ENCODE measurements around the gene TMEM143. TPM values are rescaled to one million over a fixed set of nuclear protein-coding genes. Genes with fewer than 3 reads are reported as not detected.

TMEM143 gene
- total and polyA plus RNA-seq, 4 donors, result 4.1 to 12.3 (median 9.3) TPM

DNA sequence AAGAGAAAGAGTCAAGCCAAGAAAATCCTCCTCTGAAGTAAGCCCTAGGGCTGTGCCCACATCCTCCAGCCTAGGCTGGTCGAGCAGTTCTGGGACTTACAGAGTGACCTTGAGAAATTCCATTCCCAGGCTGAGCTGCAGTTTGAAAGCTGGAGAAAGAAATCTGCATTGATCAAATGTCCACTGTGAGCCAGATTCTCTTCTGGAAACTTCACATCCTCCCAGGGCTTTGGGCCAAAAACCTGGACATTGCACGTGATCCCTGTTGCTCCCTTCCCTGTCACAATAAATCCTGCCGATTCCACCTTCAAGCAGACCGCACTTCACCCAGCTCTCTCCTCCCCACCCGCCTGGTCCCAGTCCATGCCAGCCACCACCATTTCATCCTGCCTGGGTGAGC lies 15.7 kb downstream of the TMEM143 start:
- Histone ChIP-seq H3K36me3 (ENCODE audit: control insufficient read depth in 4 of 4, insufficient read depth in 4 of 4, low read length in 4 of 4) (no peaks in the 10 kb centered on the region), H3K4me1 (ENCODE audit: control insufficient read depth in 5 of 5, insufficient read depth in 5 of 5, low read length in 5 of 5) (peaks cover 0 to 2% (median 0%) of the 10 kb centered on the region in 5 donors), H3K9me3 (ENCODE audit: control insufficient read depth in 4 of 4, insufficient read depth in 3 of 4, low read length in 3 of 4) (no peaks in the 10 kb centered on the region), H3K27ac (ENCODE audit: low read depth in 1 of 2, low read length in 1 of 2) (no peak overlapping the region), H3K27me3 (ENCODE audit: control insufficient read depth in 3 of 3, insufficient read depth in 3 of 3, low read length in 2 of 3) (no peaks in the 10 kb centered on the region), H3K9ac (ENCODE audit: insufficient read depth in 1 of 2, low read length in 2 of 2) (no peak overlapping the region), H3K4me3 (no peak overlapping the region)
- TF ChIP-seq, protein P1, sequence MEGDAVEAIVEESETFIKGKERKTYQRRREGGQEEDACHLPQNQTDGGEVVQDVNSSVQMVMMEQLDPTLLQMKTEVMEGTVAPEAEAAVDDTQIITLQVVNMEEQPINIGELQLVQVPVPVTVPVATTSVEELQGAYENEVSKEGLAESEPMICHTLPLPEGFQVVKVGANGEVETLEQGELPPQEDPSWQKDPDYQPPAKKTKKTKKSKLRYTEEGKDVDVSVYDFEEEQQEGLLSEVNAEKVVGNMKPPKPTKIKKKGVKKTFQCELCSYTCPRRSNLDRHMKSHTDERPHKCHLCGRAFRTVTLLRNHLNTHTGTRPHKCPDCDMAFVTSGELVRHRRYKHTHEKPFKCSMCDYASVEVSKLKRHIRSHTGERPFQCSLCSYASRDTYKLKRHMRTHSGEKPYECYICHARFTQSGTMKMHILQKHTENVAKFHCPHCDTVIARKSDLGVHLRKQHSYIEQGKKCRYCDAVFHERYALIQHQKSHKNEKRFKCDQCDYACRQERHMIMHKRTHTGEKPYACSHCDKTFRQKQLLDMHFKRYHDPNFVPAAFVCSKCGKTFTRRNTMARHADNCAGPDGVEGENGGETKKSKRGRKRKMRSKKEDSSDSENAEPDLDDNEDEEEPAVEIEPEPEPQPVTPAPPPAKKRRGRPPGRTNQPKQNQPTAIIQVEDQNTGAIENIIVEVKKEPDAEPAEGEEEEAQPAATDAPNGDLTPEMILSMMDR (IDR thresholded peaks at IDR 0.05; ENCODE audit: control extremely low read depth, extremely low read depth), result no peak
- DNase-seq (peak in 2 of 3 donors; percentile 24 to 50), ATAC-seq (ENCODE audit: insufficient read depth, low FRiP score) (no peak)
- 62 to 74% methylated on average over 5 of the region's 5 CpGs for WGBS, 2 donors

DNA sequence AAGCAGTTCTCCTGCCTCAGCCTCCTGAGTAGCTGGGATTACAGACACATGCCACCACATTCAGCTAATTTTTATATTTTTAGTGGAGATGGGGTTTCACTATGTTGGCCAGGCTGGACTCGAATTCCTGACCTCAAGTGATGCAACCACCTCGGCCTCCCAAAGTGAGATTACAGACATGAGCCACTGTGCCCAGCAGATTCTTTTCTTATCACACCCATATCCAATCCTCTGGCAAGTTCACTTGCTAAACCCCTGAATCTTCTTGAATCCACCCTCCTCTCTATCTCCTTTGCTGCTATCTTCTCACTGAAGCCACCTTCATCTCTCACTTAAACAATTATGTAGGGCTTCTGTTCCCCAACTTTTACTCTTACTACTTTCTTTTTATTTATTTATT lies 17.5 kb downstream of the TMEM143 start:
- peaks cover 0 to 2% (median 0%) of the 10 kb centered on the region in 5 donors for H3K4me1 ChIP-seq (ENCODE audit: control insufficient read depth in 5 of 5, insufficient read depth in 5 of 5, low read length in 5 of 5)
- H3K9me3 ChIP-seq (ENCODE audit: control insufficient read depth in 4 of 4, insufficient read depth in 3 of 4, low read length in 3 of 4), result no peaks in the 10 kb centered on the region
- H3K27ac ChIP-seq (ENCODE audit: low read depth in 1 of 2, low read length in 1 of 2), result no peak overlapping the region
- no peaks in the 10 kb centered on the region for H3K27me3 ChIP-seq (ENCODE audit: control insufficient read depth in 3 of 3, insufficient read depth in 3 of 3, low read length in 2 of 3)
- WGBS, 2 donors, result 60 to 91% methylated on average over 2 of the region's 2 CpGs
- no peak for ATAC-seq (ENCODE audit: insufficient read depth, low FRiP score)
- H3K4me3 ChIP-seq, result no peak overlapping the region
- TF ChIP-seq, protein P1 (IDR thresholded peaks at IDR 0.05; ENCODE audit: control extremely low read depth, extremely low read depth), result no peak
- no peak for DNase-seq
- H3K36me3 ChIP-seq (ENCODE audit: control insufficient read depth in 4 of 4, insufficient read depth in 4 of 4, low read length in 4 of 4), result peaks cover 0 to 2% (median 0%) of the 10 kb centered on the region in 4 donors
- H3K9ac ChIP-seq (ENCODE audit: insufficient read depth in 1 of 2, low read length in 2 of 2), result no peak overlapping the region

DNA sequence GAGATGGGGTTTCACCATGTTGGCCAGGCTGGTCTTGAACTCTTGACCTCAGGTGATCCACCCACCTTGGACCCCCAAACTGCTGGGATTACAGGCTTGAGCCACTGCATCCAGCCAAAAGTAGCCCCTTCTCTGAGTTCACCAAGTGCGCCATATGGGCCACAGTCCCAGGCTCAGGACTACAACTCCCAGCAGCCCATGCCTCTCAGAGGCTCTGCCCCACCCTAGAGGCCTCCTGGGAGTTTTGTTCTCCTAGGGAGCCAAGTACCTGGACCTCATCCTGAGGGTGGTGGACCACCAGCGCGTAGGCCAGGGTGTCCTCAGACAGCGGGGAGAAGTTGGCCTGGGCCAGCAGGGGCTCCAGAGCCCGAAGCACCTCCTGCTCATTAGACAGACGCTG lies 18.8 kb downstream of the TMEM143 start:
- H3K9ac ChIP-seq (ENCODE audit: insufficient read depth in 1 of 2, low read length in 2 of 2), result no peak overlapping the region
- H3K4me1 ChIP-seq (ENCODE audit: control insufficient read depth in 5 of 5, insufficient read depth in 5 of 5, low read length in 5 of 5), result peaks cover 0 to 2% (median 0%) of the 10 kb centered on the region in 5 donors
- no peak overlapping the region for H3K4me3 ChIP-seq
- H3K9me3 ChIP-seq (ENCODE audit: control insufficient read depth in 4 of 4, insufficient read depth in 3 of 4, low read length in 3 of 4), result no peaks in the 10 kb centered on the region
- TF ChIP-seq, protein P1 (IDR thresholded peaks at IDR 0.05; ENCODE audit: control extremely low read depth, extremely low read depth), result no peak
- DNase-seq, result no peak
- H3K36me3 ChIP-seq (ENCODE audit: control insufficient read depth in 4 of 4, insufficient read depth in 4 of 4, low read length in 4 of 4), result peaks cover 0 to 2% (median 0%) of the 10 kb centered on the region in 4 donors
- WGBS, 2 donors, result 98 to 99% methylated on average over 6 of the region's 6 CpGs
- no peak for ATAC-seq (ENCODE audit: insufficient read depth, low FRiP score)
- no peaks in the 10 kb centered on the region for H3K27me3 ChIP-seq (ENCODE audit: control insufficient read depth in 3 of 3, insufficient read depth in 3 of 3, low read length in 2 of 3)
- no peak overlapping the region for H3K27ac ChIP-seq (ENCODE audit: low read depth in 1 of 2, low read length in 1 of 2)
